Loucy (cell line): ENCODE data around the gene RPH3AL.

Experiments
- CTCF ChIP-seq: fragments of 200-600 bp; sonication (generic); conservative IDR thresholded peaks from 2 replicates; pipeline ENCODE4 v1.5.1; 2014; ENCODE audit warnings: mild to moderate bottlenecking, antibody characterized with exemption, low read length
- EZH2phosphoT487 ChIP-seq: fragments of 200-600 bp; IDR thresholded peaks from 2 replicates; pipeline ENCODE4 v1.6.1; 2018; ENCODE audit warnings: antibody characterized with exemption, mild to moderate bottlenecking, moderate library complexity, borderline replicate concordance

- TF ChIP-seq CTCF (no peak), EZH2phosphoT487 (no peak)
Observed at GRCh38 chr17:279776-280175, 72.8 kb downstream of the RPH3AL start.
